Ishikawa (cell line): Measurements from ENCODE around the gene S100G.

Source experiments
- EP300 ChIP-seq: IDR thresholded peaks from 2 replicates; pipeline ENCODE4 v1.6.1; 2012; ENCODE audit warnings: borderline replicate concordance
- FOXM1 ChIP-seq: IDR thresholded peaks from 2 replicates; pipeline ENCODE4 v1.6.1; 2012; ENCODE audit warnings: low read depth, borderline replicate concordance
- MAX ChIP-seq: IDR thresholded peaks from 2 replicates; pipeline ENCODE4 v1.6.1; 2012
- TAF1 ChIP-seq: IDR thresholded peaks from 2 replicates; pipeline ENCODE4 v1.6.1; 2012; ENCODE audit warnings: low read depth, mild to moderate bottlenecking
- TEAD4 ChIP-seq: IDR thresholded peaks from 2 replicates; pipeline ENCODE4 v1.6.1; 2012
- USF1 ChIP-seq: IDR thresholded peaks from 2 replicates; pipeline ENCODE4 v1.6.1; 2012
- YY1 ChIP-seq: IDR thresholded peaks from 2 replicates; pipeline ENCODE4 v1.6.1; 2012; ENCODE audit warnings: low read depth
- TF ChIP-seq, protein P1 (sequence below): IDR thresholded peaks from 2 replicates; pipeline ENCODE4 v1.6.1; 2012; ENCODE audit warnings: low read depth, mild to moderate bottlenecking

- TF ChIP-seq FOXM1 (no peak), TEAD4 (no peak), TAF1 (no peak), EP300 (no peak), YY1 (no peak), MAX (no peak), USF1 (no peak)
- TF ChIP-seq, protein P1, sequence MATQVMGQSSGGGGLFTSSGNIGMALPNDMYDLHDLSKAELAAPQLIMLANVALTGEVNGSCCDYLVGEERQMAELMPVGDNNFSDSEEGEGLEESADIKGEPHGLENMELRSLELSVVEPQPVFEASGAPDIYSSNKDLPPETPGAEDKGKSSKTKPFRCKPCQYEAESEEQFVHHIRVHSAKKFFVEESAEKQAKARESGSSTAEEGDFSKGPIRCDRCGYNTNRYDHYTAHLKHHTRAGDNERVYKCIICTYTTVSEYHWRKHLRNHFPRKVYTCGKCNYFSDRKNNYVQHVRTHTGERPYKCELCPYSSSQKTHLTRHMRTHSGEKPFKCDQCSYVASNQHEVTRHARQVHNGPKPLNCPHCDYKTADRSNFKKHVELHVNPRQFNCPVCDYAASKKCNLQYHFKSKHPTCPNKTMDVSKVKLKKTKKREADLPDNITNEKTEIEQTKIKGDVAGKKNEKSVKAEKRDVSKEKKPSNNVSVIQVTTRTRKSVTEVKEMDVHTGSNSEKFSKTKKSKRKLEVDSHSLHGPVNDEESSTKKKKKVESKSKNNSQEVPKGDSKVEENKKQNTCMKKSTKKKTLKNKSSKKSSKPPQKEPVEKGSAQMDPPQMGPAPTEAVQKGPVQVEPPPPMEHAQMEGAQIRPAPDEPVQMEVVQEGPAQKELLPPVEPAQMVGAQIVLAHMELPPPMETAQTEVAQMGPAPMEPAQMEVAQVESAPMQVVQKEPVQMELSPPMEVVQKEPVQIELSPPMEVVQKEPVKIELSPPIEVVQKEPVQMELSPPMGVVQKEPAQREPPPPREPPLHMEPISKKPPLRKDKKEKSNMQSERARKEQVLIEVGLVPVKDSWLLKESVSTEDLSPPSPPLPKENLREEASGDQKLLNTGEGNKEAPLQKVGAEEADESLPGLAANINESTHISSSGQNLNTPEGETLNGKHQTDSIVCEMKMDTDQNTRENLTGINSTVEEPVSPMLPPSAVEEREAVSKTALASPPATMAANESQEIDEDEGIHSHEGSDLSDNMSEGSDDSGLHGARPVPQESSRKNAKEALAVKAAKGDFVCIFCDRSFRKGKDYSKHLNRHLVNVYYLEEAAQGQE: no peak
Measured at GRCh38 chrX:16702700-16703599, 53.0 kb downstream of the S100G start.
